ENCODE measurements around the gene SLC66A3. TPM values are rescaled to one million over a fixed set of nuclear protein-coding genes. Genes with fewer than 3 reads are reported as not detected.

Gene SLC66A3
- total RNA-seq, 1 experiment from 2014 or later: 13.3 TPM

DNA sequence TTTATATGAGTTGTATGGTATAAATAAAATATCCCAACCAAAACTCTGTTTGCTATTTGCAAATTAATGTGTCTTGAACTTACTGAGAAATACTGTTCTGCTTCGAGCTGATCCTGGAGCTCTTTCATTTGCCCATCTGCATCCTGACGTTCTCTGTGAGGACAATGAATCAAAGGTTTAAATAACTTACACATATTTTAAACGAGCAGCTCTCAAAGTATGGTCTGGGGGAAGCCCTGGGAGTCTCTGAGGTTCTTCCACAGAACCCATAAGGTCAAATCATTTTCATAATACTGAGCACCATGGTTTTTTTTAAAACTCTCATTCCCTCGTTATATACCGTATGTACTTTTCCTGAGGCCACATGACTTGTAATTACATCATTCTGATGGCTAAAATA lies 46.7 kb downstream of the SLC66A3 start:
- Histone ChIP-seq H2BK15ac (ENCODE audit: low read depth, low read length) (no peak overlapping the region), H4K8ac (replicated peaks; ENCODE audit: insufficient read length, low read depth, low read length) (no peak overlapping the region), H2BK20ac (ENCODE audit: low read depth, low read length, poor library complexity, severe bottlenecking) (no peak overlapping the region), H3K23me2 (ENCODE audit: insufficient read length, low read depth, low read length, poor library complexity, severe bottlenecking) (no peaks in the 10 kb centered on the region), H2BK5ac (ENCODE audit: insufficient read length, low read length) (no peak overlapping the region), H2AFZ (ENCODE audit: low read length) (no peak overlapping the region), H3K27me3 (ENCODE audit: insufficient read depth, low read length) (no peaks in the 10 kb centered on the region), H3K9me3 (ENCODE audit: control insufficient read depth, low read depth, low read length) (no peaks in the 10 kb centered on the region), H3K4me1 (ENCODE audit: insufficient read depth, low read length) (no peaks in the 10 kb centered on the region), H3K14ac (ENCODE audit: insufficient read depth, low read length) (no peak overlapping the region), H3K56ac (ENCODE audit: insufficient read length, low read depth, low read length) (no peak overlapping the region), H3K18ac (ENCODE audit: insufficient read length, low read depth, low read length) (no peak overlapping the region), H2BK12ac (ENCODE audit: insufficient read length, low read depth, low read length) (no peak overlapping the region), H4K20me1 (ENCODE audit: control insufficient read depth, insufficient read depth, insufficient read length) (no peaks in the 10 kb centered on the region), H2AK5ac (ENCODE audit: insufficient read length, low read length) (no peak overlapping the region), H4K91ac (ENCODE audit: insufficient read length, low read depth, low read length) (no peak overlapping the region), H3K79me1 (ENCODE audit: insufficient read depth, low read depth, low read length, poor library complexity, severe bottlenecking) (no peaks in the 10 kb centered on the region), H2BK120ac (ENCODE audit: low read depth, low read length, poor library complexity, severe bottlenecking) (no peak overlapping the region), H4K5ac (ENCODE audit: insufficient read length, low read depth, low read length) (no peak overlapping the region), H3K23ac (ENCODE audit: insufficient read length, low read depth, low read length) (no peak overlapping the region), H3K9ac (ENCODE audit: extremely low read depth, insufficient read length, low read length) (no peak overlapping the region), H3K4ac (ENCODE audit: low read depth, low read length) (no peak overlapping the region), H3T11ph (ENCODE audit: low read length) (no peak overlapping the region), H3K27ac (ENCODE audit: insufficient read length, low read depth, low read length) (no peak overlapping the region), H3K79me2 (ENCODE audit: insufficient read depth, low read length) (no peaks in the 10 kb centered on the region), H3K4me2 (ENCODE audit: insufficient read depth, insufficient read length, low read length) (no peak overlapping the region)
- no peaks in the 10 kb centered on the region for H3K9me3 Mint-ChIP-seq
- no peak for TF ChIP-seq CTCF (conservative IDR thresholded peaks at IDR 0.05)
- no peak overlapping the region for H3K27ac Mint-ChIP-seq
- H3K4me3 Mint-ChIP-seq: no peak overlapping the region
- H3K36me3 Mint-ChIP-seq (ENCODE audit: insufficient read depth in 1 of 3, low read depth in 3 of 3): peaks cover 4 to 35% (median 20%) of the 10 kb centered on the region in 3 experiments; a peak in 5 of 7 replicates
- no CpG with 5 or more reads among the region's 5 CpGs for WGBS (ENCODE audit: extremely low coverage, insufficient read length, low lambda C conversion rate)
- no peaks in the 10 kb centered on the region for H3K4me1 Mint-ChIP-seq
- no peak for DNase-seq
- H3K27me3 Mint-ChIP-seq (ENCODE audit: low read depth): no peaks in the 10 kb centered on the region
